SU-DHL-6 (cell line): ENCODE data around the gene ZDHHC18.

Experiments used
- EZH2phosphoT487 ChIP-seq: fragments of 200-600 bp; sonication (generic), shearing (Covaris generic); conservative IDR thresholded peaks from 2 replicates; pipeline ENCODE4 v1.6.1; 2018; ENCODE audit warnings: mild to moderate bottlenecking, antibody characterized with exemption, low read length, moderate library complexity, mixed read lengths
- TF ChIP-seq, protein P1 (sequence below): fragments of 200-600 bp; sonication (generic); IDR thresholded peaks from one replicate; pipeline ENCODE4 v1.5.1; 2017; ENCODE audit warnings: antibody characterized with exemption, mild to moderate bottlenecking, low read length, moderate library complexity; ENCODE audit not compliant: insufficient read depth, poor library complexity, severe bottlenecking

DNA sequence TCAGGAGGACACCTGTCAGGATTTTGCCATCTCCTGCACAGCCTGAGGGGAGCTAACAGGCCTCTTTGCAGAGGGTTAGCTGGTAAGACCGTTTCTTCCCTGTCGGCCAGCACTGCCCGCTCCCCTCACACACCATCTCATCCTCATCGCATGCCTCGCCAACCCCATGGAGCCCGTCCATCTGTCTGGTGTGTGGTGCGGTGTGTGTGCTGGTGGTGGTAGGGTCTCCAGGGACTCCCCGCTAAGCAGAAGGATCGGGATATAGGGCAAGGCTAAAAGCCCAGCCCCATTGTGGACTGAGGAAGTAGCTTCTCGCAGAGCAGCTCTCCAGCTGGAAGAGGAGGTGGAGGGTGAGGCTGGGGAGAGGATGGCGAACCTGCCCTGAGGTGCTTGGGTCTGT lies 29.7 kb downstream of the ZDHHC18 start:
- TF ChIP-seq, protein P1, sequence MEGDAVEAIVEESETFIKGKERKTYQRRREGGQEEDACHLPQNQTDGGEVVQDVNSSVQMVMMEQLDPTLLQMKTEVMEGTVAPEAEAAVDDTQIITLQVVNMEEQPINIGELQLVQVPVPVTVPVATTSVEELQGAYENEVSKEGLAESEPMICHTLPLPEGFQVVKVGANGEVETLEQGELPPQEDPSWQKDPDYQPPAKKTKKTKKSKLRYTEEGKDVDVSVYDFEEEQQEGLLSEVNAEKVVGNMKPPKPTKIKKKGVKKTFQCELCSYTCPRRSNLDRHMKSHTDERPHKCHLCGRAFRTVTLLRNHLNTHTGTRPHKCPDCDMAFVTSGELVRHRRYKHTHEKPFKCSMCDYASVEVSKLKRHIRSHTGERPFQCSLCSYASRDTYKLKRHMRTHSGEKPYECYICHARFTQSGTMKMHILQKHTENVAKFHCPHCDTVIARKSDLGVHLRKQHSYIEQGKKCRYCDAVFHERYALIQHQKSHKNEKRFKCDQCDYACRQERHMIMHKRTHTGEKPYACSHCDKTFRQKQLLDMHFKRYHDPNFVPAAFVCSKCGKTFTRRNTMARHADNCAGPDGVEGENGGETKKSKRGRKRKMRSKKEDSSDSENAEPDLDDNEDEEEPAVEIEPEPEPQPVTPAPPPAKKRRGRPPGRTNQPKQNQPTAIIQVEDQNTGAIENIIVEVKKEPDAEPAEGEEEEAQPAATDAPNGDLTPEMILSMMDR, result no peak
- TF ChIP-seq EZH2phosphoT487, result no peak
